Adrenal gland (tissue), 12 donors: ENCODE results near the gene LRRC14B. TPM values are rescaled to one million over a fixed set of nuclear protein-coding genes. Genes with fewer than 3 reads are reported as not detected.
"Not testable (repeated sequence)": the region's sequence is repeated elsewhere in the genome, so short reads cannot be mapped to it uniquely, and the experiment has no call there.

Experiments
- DNase-seq, 7 donors: peaks; one replicate each; pipeline ENCODE4 v3.0.0-alpha.2; 2019 to 2020
- H3K27ac ChIP-seq, 5 donors: fragments of 200-600 bp; sonication (generic) in 4 of 5; 1 replicate in 3 of 5; 2 replicates in 2 of 5; pipeline versions ENCODE4 v1.5.1 to v1.8.0; 2016 to 2020; ENCODE audit warnings: mild to moderate bottlenecking in 1 of 5
- H3K27me3 ChIP-seq: fragments of 200-600 bp; 2 replicates; pipeline ENCODE4 v1.8.0; 2021
- H3K36me3 ChIP-seq, 2 donors: fragments of 200-600 bp; replicated peaks in 1 of 2; 1 replicate in 1 of 2; 2 replicates in 1 of 2; pipeline versions ENCODE4 v1.5.1 to v1.8.0; 2018 to 2022
- H3K4me1 ChIP-seq, 2 donors: fragments of 200-600 bp; replicated peaks in 1 of 2; 1 replicate in 1 of 2; 2 replicates in 1 of 2; pipeline versions ENCODE4 v1.5.1 to v1.8.0; 2018 to 2021
- H3K4me3 ChIP-seq, 4 donors: fragments of 200-600 bp; sonication (generic) in 3 of 4; one replicate each; pipeline ENCODE4 v1.5.1; 2016 to 2018
- H3K9me3 ChIP-seq, 3 donors: fragments of 200-600 bp; sonication (generic) in 1 of 3; replicated peaks in 1 of 3; 1 replicate in 2 of 3; 2 replicates in 1 of 3; pipeline versions ENCODE4 v1.5.1 to v1.8.0; 2016 to 2021
- POLR2A ChIP-seq, 2 donors: fragments of 450-650 bp; IDR thresholded peaks; one replicate each; pipeline ENCODE4 v1.6.1; 2017; ENCODE audit warnings: antibody characterized with exemption in 2 of 2, mild to moderate bottlenecking in 2 of 2, moderate library complexity in 1 of 2
- WGBS, 4 donors: extraction: QIAGEN DNeasy Blood & Tissue Kit in 2 of 4; methylation state at CpG; one replicate each; pipeline versions ENCODE4 v1.1.5 to v1.1.7; 2013 to 2017; 5-methylcytosine and 5-hydroxymethylcytosine counted together
- intact Hi-C, 2 donors: fragments of 100-400 bp; cut with DNase I; formaldehyde crosslinking; loops; one replicate each; pipeline versions ENCODE4 v1.14.1 to v1.15.0; 2022 to 2023
- polyA plus RNA-seq, 3 donors: library from polyadenylated mRNA; stranded (reverse); fragments of 200-250 nt in 2 of 3; fragments of 350-450 nt in 1 of 3; fragmentation: Illumina TruSeq in 1 of 3; extraction: RNeasy Lipid Tissue Mini Kit (QIAGEN cat#74804) in 1 of 3; gene quantifications; one replicate each; pipeline ENCODE4 v1.2.3, GENCODE V29; 2013 to 2014
- total RNA-seq, 9 donors: library from RNA; depleted of rRNA in 4 of 9; stranded (reverse); fragments of >200 nt in 4 of 9; fragments of 120-200 nt in 1 of 9; fragmentation: NEBNext Ultra II Directional in 1 of 9; extraction: Animal tissue kit (Norgen Biotek cat#: 25700) in 1 of 9; gene quantifications; one replicate each; pipeline versions ENCODE4 v1.1.0 to v1.2.4, GENCODE V29; 2013 to 2023
- TF ChIP-seq, protein P1 (sequence below), 6 experiments: fragments of 450-650 bp in 4 of 6; fragments of 200-600 bp in 2 of 6; sonication (generic) in 1 of 6; IDR thresholded peaks; 1 replicate in 5 of 6; 2 replicates in 1 of 6; pipeline versions ENCODE4 v1.5.1 to v1.8.0; 2016 to 2021; ENCODE audit warnings: antibody characterized with exemption in 6 of 6, mild to moderate bottlenecking in 2 of 6, moderate library complexity in 1 of 6
- donor health status: healthy with polysubstance abuse.
- donor health status: Bipolar disorder and iron deficiency.
- donor health status: DM: yes; HTN: yes; CAD: no.
- donor health status: DM: no; HTN: no; CAD: no.
- donor health status: DM: no; HTN: no; CAD: no.
- donor health status: DM: yes; HTN: yes; CAD: no.

Gene LRRC14B
- total and polyA plus RNA-seq, 12 donors: 0.11 TPM; not detected in 11

GRCh38 chr5:225334-225733 lies 34.0 kb downstream of the LRRC14B start:
- WGBS, 4 donors: 95 to 97% (median 96%) methylated on average over 14 of the region's 14 CpGs
- Histone ChIP-seq H3K9me3 (no peaks in the 10 kb centered on the region), H3K27ac (no peak overlapping the region), H3K27me3 (no peaks in the 10 kb centered on the region), H3K36me3 (peaks cover 0 to 66% of the 10 kb centered on the region in 2 donors), H3K4me3 (no peak overlapping the region), H3K4me1 (peaks cover 0 to 14% of the 10 kb centered on the region in 2 donors)
- TF ChIP-seq POLR2A (IDR thresholded peaks at IDR 0.05): no peak
- TF ChIP-seq, protein P1, sequence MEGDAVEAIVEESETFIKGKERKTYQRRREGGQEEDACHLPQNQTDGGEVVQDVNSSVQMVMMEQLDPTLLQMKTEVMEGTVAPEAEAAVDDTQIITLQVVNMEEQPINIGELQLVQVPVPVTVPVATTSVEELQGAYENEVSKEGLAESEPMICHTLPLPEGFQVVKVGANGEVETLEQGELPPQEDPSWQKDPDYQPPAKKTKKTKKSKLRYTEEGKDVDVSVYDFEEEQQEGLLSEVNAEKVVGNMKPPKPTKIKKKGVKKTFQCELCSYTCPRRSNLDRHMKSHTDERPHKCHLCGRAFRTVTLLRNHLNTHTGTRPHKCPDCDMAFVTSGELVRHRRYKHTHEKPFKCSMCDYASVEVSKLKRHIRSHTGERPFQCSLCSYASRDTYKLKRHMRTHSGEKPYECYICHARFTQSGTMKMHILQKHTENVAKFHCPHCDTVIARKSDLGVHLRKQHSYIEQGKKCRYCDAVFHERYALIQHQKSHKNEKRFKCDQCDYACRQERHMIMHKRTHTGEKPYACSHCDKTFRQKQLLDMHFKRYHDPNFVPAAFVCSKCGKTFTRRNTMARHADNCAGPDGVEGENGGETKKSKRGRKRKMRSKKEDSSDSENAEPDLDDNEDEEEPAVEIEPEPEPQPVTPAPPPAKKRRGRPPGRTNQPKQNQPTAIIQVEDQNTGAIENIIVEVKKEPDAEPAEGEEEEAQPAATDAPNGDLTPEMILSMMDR (IDR thresholded peaks at IDR 0.05): no peak
- DNase-seq: peak in 1 of 7 donors; percentile 39
- intact Hi-C loops: no loop called here

DNA sequence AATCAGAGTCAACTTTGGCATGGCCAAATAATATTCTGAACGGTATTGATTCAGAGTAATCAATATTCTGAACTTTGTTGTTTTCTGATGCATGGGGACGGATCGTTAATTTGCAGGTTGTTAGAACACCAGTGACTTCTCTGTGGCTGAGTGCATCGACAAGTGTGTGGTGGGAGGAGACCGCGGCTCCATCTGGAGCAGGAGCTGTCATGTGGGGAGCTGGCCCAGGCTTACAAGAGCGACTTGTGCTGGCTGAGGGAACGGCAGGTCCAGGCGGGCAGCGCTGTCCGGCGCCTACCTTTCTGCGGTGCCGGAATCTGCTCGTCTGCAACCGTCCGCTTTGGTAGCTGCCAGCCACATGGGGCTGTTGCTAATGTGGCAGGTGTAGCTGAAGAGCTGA lies 36.1 kb downstream of the LRRC14B start:
- H3K27me3 ChIP-seq, H3K27ac ChIP-seq, H3K9me3 ChIP-seq, intact Hi-C loops, H3K4me3 ChIP-seq, DNase-seq, H3K4me1 ChIP-seq: not testable (repeated sequence)
- peaks cover 0 to 85% of the 10 kb centered on the region in 2 donors for H3K36me3 ChIP-seq
- 89 to 96% (median 95%) methylated on average over 3 to 15 of the region's 17 CpGs for whole genome bisulfite sequencing, 4 donors

- no peak overlapping the region for H3K27ac ChIP-seq
- peaks cover 0 to 98% of the 10 kb centered on the region in 2 donors for H3K36me3 ChIP-seq
- WGBS, 4 donors: 70 to 96% (median 90%) methylated on average over 3 of the region's 3 CpGs
- H3K27me3 ChIP-seq: no peaks in the 10 kb centered on the region
- no peaks in the 10 kb centered on the region for H3K4me1 ChIP-seq
- no peak overlapping the region for H3K4me3 ChIP-seq
- intact Hi-C loops: no loop called here
- no peaks in the 10 kb centered on the region for H3K9me3 ChIP-seq
- no peak for DNase-seq
- TF ChIP-seq, protein P1 (IDR thresholded peaks at IDR 0.05): no peak
- TF ChIP-seq POLR2A (IDR thresholded peaks at IDR 0.05): no peak
Observed at GRCh38 chr5:228886-229285, 37.6 kb downstream of the LRRC14B start.

DNA sequence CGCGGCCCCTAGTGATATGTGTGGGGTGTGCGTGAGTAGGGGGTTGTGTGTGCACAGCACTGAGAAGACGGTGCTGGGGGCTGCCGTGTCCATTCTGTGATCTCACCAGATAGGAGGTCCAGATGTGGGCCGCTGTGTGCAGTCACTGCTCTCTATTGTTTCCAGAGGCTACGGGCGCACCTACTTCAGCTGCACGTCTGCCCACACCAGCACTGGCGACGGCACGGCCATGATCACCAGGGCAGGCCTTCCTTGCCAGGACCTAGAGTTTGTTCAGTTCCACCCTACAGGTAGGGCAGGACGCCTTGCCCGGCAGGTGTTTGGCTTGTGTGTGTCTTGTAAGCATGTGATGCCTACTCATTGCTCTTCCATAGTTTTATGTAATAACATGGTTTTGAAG lies 39.4 kb downstream of the LRRC14B start:
- TF ChIP-seq POLR2A (IDR thresholded peaks at IDR 0.05): no peak
- TF ChIP-seq, protein P1 (IDR thresholded peaks at IDR 0.05): no peak
- H3K36me3 ChIP-seq: peaks cover 0 to 92% of the 10 kb centered on the region in 2 donors
- intact Hi-C loops: no loop called here

GRCh38 chr5:231661-232060 lies 40.4 kb downstream of the LRRC14B start:
- WGBS, 4 donors: 89 to 90% (median 89%) methylated on average over 13 of the region's 13 CpGs
- no peak for DNase-seq
- TF ChIP-seq POLR2A (IDR thresholded peaks at IDR 0.05): no peak
- TF ChIP-seq, protein P1 (IDR thresholded peaks at IDR 0.05): no peak
- Histone ChIP-seq H3K4me3 (no peak overlapping the region), H3K9me3 (no peaks in the 10 kb centered on the region), H3K36me3 (peaks cover 0 to 90% of the 10 kb centered on the region in 2 donors), H3K4me1 (no peaks in the 10 kb centered on the region), H3K27ac (no peak overlapping the region), H3K27me3 (no peaks in the 10 kb centered on the region)
- intact Hi-C loops: no loop called here

More for the DNA sequence above, 39.4 kb downstream of the LRRC14B start:
- Histone ChIP-seq H3K27me3 (no peaks in the 10 kb centered on the region), H3K4me1 (no peaks in the 10 kb centered on the region), H3K9me3 (no peaks in the 10 kb centered on the region), H3K4me3 (no peak overlapping the region), H3K27ac (no peak overlapping the region)
- DNase-seq: no peak
- 93 to 98% (median 96%) methylated on average over 8 to 14 of the region's 14 CpGs for WGBS, 4 donors

DNA sequence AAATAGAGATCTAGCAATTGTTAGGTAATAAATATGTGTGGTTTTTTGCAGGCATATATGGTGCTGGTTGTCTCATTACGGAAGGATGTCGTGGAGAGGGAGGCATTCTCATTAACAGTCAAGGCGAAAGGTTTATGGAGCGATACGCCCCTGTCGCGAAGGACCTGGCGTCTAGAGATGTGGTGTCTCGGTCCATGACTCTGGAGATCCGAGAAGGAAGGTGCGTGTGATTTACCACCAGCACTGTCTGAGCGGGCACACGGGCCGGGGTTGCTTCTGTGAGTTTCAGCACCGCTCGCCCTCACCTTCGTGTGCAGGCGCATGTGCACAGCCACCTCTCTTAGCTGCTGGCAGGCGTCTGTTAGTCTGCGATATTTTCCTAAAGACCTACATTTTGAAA lies 42.1 kb downstream of the LRRC14B start:
- H3K9me3 ChIP-seq, H3K4me1 ChIP-seq, intact Hi-C loops, DNase-seq, H3K27ac ChIP-seq, H3K4me3 ChIP-seq, H3K27me3 ChIP-seq: not testable (repeated sequence)
- WGBS, 4 donors: 95 to 96% (median 95%) methylated on average over 20 of the region's 20 CpGs
- H3K36me3 ChIP-seq: peaks cover 0 to 84% of the 10 kb centered on the region in 2 donors
